HEK293 (cell line): Measurements from ENCODE around the gene IMMP1L.

ENCODE experiments used
- CTCF ChIA-PET: fragments of 350-600 bp; formaldehyde crosslinking; extraction: SDS; loops from one replicate; lab custom pipeline; 2021; ENCODE audit warnings: antibody characterized with exemption; lab: Yijun Ruan, JAX
- POLR2A ChIA-PET: fragments of 300-600 bp; formaldehyde crosslinking; extraction: SDS; loops from one replicate; lab custom pipeline; 2020; ENCODE audit warnings: antibody characterized with exemption, inconsistent platforms; lab: Yijun Ruan, JAX
- H3K27ac ChIP-seq: fragments of 200-500 bp; sonication (Bioruptor generic); 2 replicates; pipeline ENCODE4 v1.5.1; 2014; ENCODE audit warnings: low read depth, low read length, control low read depth, inconsistent platforms; ENCODE audit errors: extremely low read depth
- H3K36me3 ChIP-seq, 2 experiments: fragments of 200-500 bp in 1 of 2; sonication (Bioruptor generic) in 1 of 2; 1 replicate in 1 of 2; 2 replicates in 1 of 2; pipeline ENCODE4 v1.5.1; 2014 to 2017; ENCODE audit warnings: inconsistent platforms in 2 of 2, low read length in 2 of 2; ENCODE audit not compliant: control insufficient read depth in 2 of 2, insufficient read depth in 1 of 2
- H3K4me1 ChIP-seq: fragments of 200-500 bp; sonication (Bioruptor generic); 2 replicates; pipeline ENCODE4 v1.5.1; 2014; ENCODE audit warnings: mild to moderate bottlenecking, low read length, inconsistent platforms; ENCODE audit not compliant: control insufficient read depth, insufficient read depth
- H3K4me3 ChIP-seq: 2 replicates; pipeline ENCODE4 v1.5.1; 2011; ENCODE audit warnings: low read depth, mild to moderate bottlenecking, control low read depth, low read length, moderate library complexity
- H3K9me3 ChIP-seq: fragments of 200-500 bp; sonication (Bioruptor generic); 2 replicates; pipeline ENCODE4 v1.5.1; 2014; ENCODE audit warnings: low read depth, low read length, inconsistent platforms; ENCODE audit not compliant: control insufficient read depth, insufficient read depth
- KLF10 ChIP-seq: fragments of 450-650 bp; IDR thresholded peaks from 2 replicates; pipeline ENCODE4 v1.5.1; 2018; ENCODE audit warnings: missing biosample characterization, mild to moderate bottlenecking, missing genetic modification characterization
- OSR2 ChIP-seq: fragments of 450-650 bp; formaldehyde crosslinking; IDR thresholded peaks from 2 replicates; pipeline ENCODE4 v1.5.1; 2016; ENCODE audit warnings: missing biosample characterization, missing genetic modification characterization
- ZEB2 ChIP-seq: fragments of 450-650 bp; formaldehyde crosslinking; IDR thresholded peaks from 2 replicates; pipeline ENCODE4 v1.5.1; 2016; ENCODE audit warnings: missing biosample characterization, missing genetic modification characterization
- ZNF2 ChIP-seq: fragments of 450-650 bp; formaldehyde crosslinking; IDR thresholded peaks from 2 replicates; pipeline ENCODE4 v1.5.1; 2016; ENCODE audit warnings: missing biosample characterization, missing genetic modification characterization
- ZNF214 ChIP-seq: fragments of 450-650 bp; formaldehyde crosslinking; IDR thresholded peaks from 2 replicates; pipeline ENCODE4 v1.5.1; 2017; ENCODE audit warnings: missing biosample characterization, mild to moderate bottlenecking, missing genetic modification characterization, borderline replicate concordance
- ZNF239 ChIP-seq: fragments of 450-650 bp; formaldehyde crosslinking; IDR thresholded peaks from 2 replicates; pipeline ENCODE4 v1.5.1; 2016; ENCODE audit warnings: missing biosample characterization, missing genetic modification characterization
- ZNF26 ChIP-seq: fragments of 450-650 bp; formaldehyde crosslinking; IDR thresholded peaks from 2 replicates; pipeline ENCODE4 v1.5.1; 2016; ENCODE audit warnings: missing biosample characterization, missing genetic modification characterization
- ZNF449 ChIP-seq: fragments of 450-650 bp; formaldehyde crosslinking; IDR thresholded peaks from 2 replicates; pipeline ENCODE4 v1.5.1; 2017; ENCODE audit warnings: missing biosample characterization, mild to moderate bottlenecking, missing genetic modification characterization, moderate library complexity
- ZNF513 ChIP-seq: fragments of 450-650 bp; IDR thresholded peaks from 2 replicates; pipeline ENCODE4 v1.5.1; 2018; ENCODE audit warnings: missing biosample characterization, missing genetic modification characterization
- ZNF544 ChIP-seq: fragments of 450-650 bp; formaldehyde crosslinking; IDR thresholded peaks from 2 replicates; pipeline ENCODE4 v1.5.0; 2017; ENCODE audit warnings: missing biosample characterization, missing genetic modification characterization
- ZNF585B ChIP-seq: fragments of 450-650 bp; formaldehyde crosslinking; IDR thresholded peaks from 2 replicates; pipeline ENCODE4 v1.5.1; 2016; ENCODE audit warnings: missing biosample characterization, missing genetic modification characterization
- ZNF660 ChIP-seq: fragments of 450-650 bp; IDR thresholded peaks from 2 replicates; pipeline ENCODE4 v1.5.1; 2018; ENCODE audit warnings: missing biosample characterization, mild to moderate bottlenecking, missing genetic modification characterization
- ZNF670 ChIP-seq: fragments of 450-650 bp; formaldehyde crosslinking; IDR thresholded peaks from 2 replicates; pipeline ENCODE4 v1.5.1; 2016; ENCODE audit warnings: missing biosample characterization, missing genetic modification characterization, low read depth
- ZNF701 ChIP-seq: fragments of 450-650 bp; formaldehyde crosslinking; IDR thresholded peaks from 2 replicates; pipeline ENCODE4 v1.5.1; 2016; ENCODE audit warnings: missing biosample characterization, missing genetic modification characterization
- ZNF768 ChIP-seq: fragments of 450-650 bp; formaldehyde crosslinking; IDR thresholded peaks from 2 replicates; pipeline ENCODE4 v1.5.1; 2018; ENCODE audit warnings: missing biosample characterization, mild to moderate bottlenecking, missing genetic modification characterization
- ZSCAN16 ChIP-seq: fragments of 450-650 bp; formaldehyde crosslinking; IDR thresholded peaks from 2 replicates; pipeline ENCODE4 v1.5.1; 2016; ENCODE audit warnings: missing biosample characterization, missing genetic modification characterization
- TF ChIP-seq, protein P1 (sequence below): fragments of 450-650 bp; formaldehyde crosslinking; IDR thresholded peaks from 2 replicates; pipeline ENCODE4 v1.5.1; 2016; ENCODE audit warnings: missing biosample characterization, missing genetic modification characterization

IMMP1L gene

DNA sequence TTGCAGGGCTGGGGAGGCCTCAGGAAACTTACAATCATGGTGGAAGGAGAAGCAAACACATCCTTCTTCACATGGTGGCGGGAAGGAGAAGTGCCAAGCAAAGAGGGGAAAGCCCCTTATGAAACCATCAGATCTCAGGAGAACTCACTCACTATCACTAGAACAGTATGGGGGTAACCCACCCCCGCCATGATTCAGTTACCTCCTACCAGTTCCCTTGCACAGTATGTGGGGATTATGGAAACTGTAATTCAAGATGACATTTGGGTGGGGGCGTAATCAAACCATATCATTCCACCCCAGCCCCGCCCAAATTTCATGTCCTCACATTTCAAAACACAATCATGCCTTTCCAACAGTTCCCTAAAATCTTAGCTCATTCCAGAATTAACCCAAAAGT is 16.2 kb downstream of the IMMP1L start (continued):
- TF ChIP-seq ZNF2: no peak
- no peak for TF ChIP-seq ZNF768 (tag by site-specific recombination)
- no peak for TF ChIP-seq ZNF449 (tag by site-specific recombination)
- no peak for TF ChIP-seq ZSCAN16 (tag by site-specific recombination)

GRCh38 chr11:31492320-31492913 is 17.0 kb downstream of the IMMP1L start:
- no peaks in the 10 kb centered on the region for H3K4me1 ChIP-seq
- H3K9me3 ChIP-seq: no peaks in the 10 kb centered on the region
- TF ChIP-seq OSR2 (tag by site-specific recombination) (no peak), ZNF585B (tag by site-specific recombination) (no peak), KLF10 (tag by site-specific recombination) (no peak), ZNF513 (tag by site-specific recombination) (no peak), ZNF2 (no peak), ZNF26 (tag by site-specific recombination) (no peak), ZNF701 (tag by site-specific recombination) (no peak), ZNF544 (no peak), ZNF239 (no peak), ZEB2 (no peak), ZNF214 (no peak), ZNF660 (tag by site-specific recombination) (no peak), ZNF670 (tag by site-specific recombination) (no peak)
- TF ChIP-seq, protein P1, sequence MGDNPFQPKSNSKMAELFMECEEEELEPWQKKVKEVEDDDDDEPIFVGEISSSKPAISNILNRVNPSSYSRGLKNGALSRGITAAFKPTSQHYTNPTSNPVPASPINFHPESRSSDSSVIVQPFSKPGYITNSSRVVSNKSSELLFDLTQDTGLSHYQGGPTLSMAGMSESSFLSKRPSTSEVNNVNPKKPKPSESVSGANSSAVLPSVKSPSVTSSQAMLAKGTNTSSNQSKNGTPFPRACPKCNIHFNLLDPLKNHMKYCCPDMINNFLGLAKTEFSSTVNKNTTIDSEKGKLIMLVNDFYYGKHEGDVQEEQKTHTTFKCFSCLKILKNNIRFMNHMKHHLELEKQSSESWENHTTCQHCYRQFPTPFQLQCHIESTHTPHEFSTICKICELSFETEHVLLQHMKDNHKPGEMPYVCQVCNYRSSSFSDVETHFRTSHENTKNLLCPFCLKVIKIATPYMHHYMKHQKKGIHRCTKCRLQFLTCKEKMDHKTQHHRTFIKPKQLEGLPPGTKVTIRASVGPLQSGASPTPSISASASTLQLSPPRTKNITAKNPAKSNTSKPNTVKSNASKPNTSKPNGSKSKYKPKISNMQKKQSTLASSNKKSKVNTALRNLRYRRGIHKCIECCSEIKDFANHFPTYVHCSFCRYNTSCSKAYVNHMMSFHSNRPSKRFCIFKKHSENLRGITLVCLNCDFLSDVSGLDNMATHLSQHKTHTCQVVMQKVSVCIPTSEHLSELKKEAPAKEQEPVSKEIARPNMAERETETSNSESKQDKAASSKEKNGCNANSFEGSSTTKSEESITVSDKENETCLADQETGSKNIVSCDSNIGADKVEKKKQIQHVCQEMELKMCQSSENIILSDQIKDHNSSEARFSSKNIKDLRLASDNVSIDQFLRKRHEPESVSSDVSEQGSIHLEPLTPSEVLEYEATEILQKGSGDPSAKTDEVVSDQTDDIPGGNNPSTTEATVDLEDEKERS (tag by site-specific recombination): no peak
- TF ChIP-seq, all 188 proteins: peak for 0
- CTCF ChIA-PET: interaction anchor here (0.5 to 0.9 kb wide), 5 partner anchors 95 to 560 kb away, joined by 3 to 4 read pairs (median 3); no protein-coding TSS in a partner anchor
- Histone ChIP-seq H3K36me3 (peaks cover 0 to 10% of the 10 kb centered on the region in 2 experiments; a peak in 2 of 3 replicates), H3K27ac (no peak overlapping the region), H3K4me3 (no peak overlapping the region)
- POLR2A ChIA-PET: no interaction called here
